Loucy (cell line): ENCODE results near the gene PMF1.

ENCODE experiments used
- CTCF ChIP-seq: fragments of 200-600 bp; sonication (generic); conservative IDR thresholded peaks from 2 replicates; pipeline ENCODE4 v1.5.1; 2014; ENCODE audit warnings: mild to moderate bottlenecking, antibody characterized with exemption, low read length
- EZH2phosphoT487 ChIP-seq: fragments of 200-600 bp; IDR thresholded peaks from 2 replicates; pipeline ENCODE4 v1.6.1; 2018; ENCODE audit warnings: antibody characterized with exemption, mild to moderate bottlenecking, moderate library complexity, borderline replicate concordance

GRCh38 chr1:156251527-156251926 is 38.7 kb downstream of the PMF1 start:
- no peak for TF ChIP-seq CTCF
- no peak for TF ChIP-seq EZH2phosphoT487
